Activated CD8-positive, alpha-beta memory T cell treated with anti-CD3 and anti-CD28 coated beads for 48 hours (primary cell): ENCODE data around the gene PPP1R15A.
"Not testable (repeated sequence)": the region's sequence is repeated elsewhere in the genome, so short reads cannot be mapped to it uniquely, and the experiment has no call there.

ENCODE experiments used
- DNase-seq, 3 experiments: peaks; one replicate each; pipeline ENCODE4 v3.0.0-alpha.2; 2020; ENCODE audit warnings: low read depth in 2 of 3, low spot score in 2 of 3

The PPP1R15A gene

GRCh38 chr19:48858984-48859710 is 13.1 kb upstream of the PPP1R15A start:
- no peak for DNase-seq

- no peak for DNase-seq
Measured at GRCh38 chr19:48859711-48860572, 12.3 kb upstream of the PPP1R15A start.

- DNase-seq = no peak
Measured at GRCh38 chr19:48861313-48861712, 10.9 kb upstream of the PPP1R15A start.

GRCh38 chr19:48862827-48863226 is 9.4 kb upstream of the PPP1R15A start:
- no peak for DNase-seq

- DNase-seq = no peak
Measured at GRCh38 chr19:48866692-48867091, 5.5 kb upstream of the PPP1R15A start.

GRCh38 chr19:48867123-48867745 is 5.0 kb upstream of the PPP1R15A start:
- no peak for DNase-seq

GRCh38 chr19:48867746-48868113 is 4.5 kb upstream of the PPP1R15A start:
- no peak for DNase-seq

- no peak for DNase-seq
Measured at GRCh38 chr19:48868114-48868886, 3.9 kb upstream of the PPP1R15A start, which contains the start of gene PLEKHA4. TSS of gene PLEKHA4 (minus strand) at chr19:48868617. CDS start at chr19:48867620, 997 bp downstream.

- no peak for DNase-seq
Measured at GRCh38 chr19:48870048-48870447, 2.2 kb upstream of the PPP1R15A start.

GRCh38 chr19:48871471-48872181 is 595 bp upstream of the PPP1R15A start:
- not testable (repeated sequence) for DNase-seq

- DNase-seq = peak in 1 of 3 experiments; percentile 47
Measured at GRCh38 chr19:48872884-48873475, 759 bp downstream of the PPP1R15A start.

- no peak for DNase-seq
Measured at GRCh38 chr19:48873476-48874302, 1.5 kb downstream of the PPP1R15A start.

- DNase-seq = no peak
Measured at GRCh38 chr19:48874303-48875135, 2.3 kb downstream of the PPP1R15A start.

- not testable (repeated sequence) for DNase-seq
Measured at GRCh38 chr19:48876043-48876981, 4.1 kb downstream of the PPP1R15A start.

- no peak for DNase-seq
Measured at GRCh38 chr19:48877855-48878195, 5.6 kb downstream of the PPP1R15A start.

GRCh38 chr19:48878196-48879024 is 6.2 kb downstream of the PPP1R15A start:
- DNase-seq = no peak
